Cardiac muscle cell (in vitro differentiated cells and primary cell): Measurements from ENCODE around the gene MAST3. TPM values are rescaled to one million over a fixed set of nuclear protein-coding genes. Genes with fewer than 3 reads are reported as not detected.

Source experiments
- DNase-seq, 2 donors: peaks; one replicate each; pipeline versions ENCODE4 v3.0.0 to v3.0.0-alpha.2; 2010 to 2017; ENCODE audit warnings: low read depth in 1 of 2, low spot score in 1 of 2
- H3K27ac ChIP-seq: fragments of 200-600 bp; sonication (generic); 2 replicates; pipeline ENCODE4 v1.5.1; 2016
- H3K27me3 ChIP-seq: fragments of 200-600 bp; sonication (generic); 2 replicates; pipeline ENCODE4 v1.6.0; 2016; ENCODE audit warnings: control low read depth
- H3K36me3 ChIP-seq: fragments of 200-600 bp; sonication (generic); 2 replicates; pipeline ENCODE4 v1.5.1; 2016; ENCODE audit warnings: control low read depth
- H3K4me1 ChIP-seq: fragments of 200-600 bp; sonication (generic); 2 replicates; pipeline ENCODE4 v1.8.1; 2017; ENCODE audit warnings: low read depth, mild to moderate bottlenecking, mixed run types
- H3K4me3 ChIP-seq: fragments of 200-600 bp; sonication (generic); 2 replicates; pipeline ENCODE4 v1.5.1; 2016; ENCODE audit warnings: mild to moderate bottlenecking
- H3K9me3 ChIP-seq: fragments of 200-600 bp; sonication (generic); 2 replicates; pipeline ENCODE4 v1.5.1; 2017; ENCODE audit warnings: low read depth, mild to moderate bottlenecking, control low read depth
- CTCF ChIP-seq: IDR thresholded peaks from 2 replicates; pipeline ENCODE4 v1.5.1; 2012; ENCODE audit warnings: low read depth, mild to moderate bottlenecking, low read length
- polyA plus RNA-seq: library from polyadenylated mRNA; unstranded; fragments of >200 nt; fragmentation: Nextera tagmentation; extraction: Ambion mirVana; gene quantifications from 2 replicates; pipeline ENCODE4 v1.2.1, GENCODE V29; 2016
- total RNA-seq: library from RNA; depleted of rRNA; stranded (reverse); fragments of >200 nt; gene quantifications from 2 replicates; pipeline ENCODE4 v1.2.3, GENCODE V29; 2016

The MAST3 gene
- total and polyA plus RNA-seq, 2 experiments from 2014 or later, result 5.5 to 8.1 TPM

GRCh38 chr19:18109341-18109732, 11.8 kb downstream of the MAST3 start:
- no peaks in the 10 kb centered on the region for H3K9me3 ChIP-seq
- no peaks in the 10 kb centered on the region for H3K36me3 ChIP-seq
- H3K4me3 ChIP-seq, result peak overlapping the region; percentile 75
- no peaks in the 10 kb centered on the region for H3K27me3 ChIP-seq
- no peak for DNase-seq
- no peak for TF ChIP-seq CTCF
- no peaks in the 10 kb centered on the region for H3K4me1 ChIP-seq
- H3K27ac ChIP-seq, result no peak overlapping the region

- H3K4me3 ChIP-seq, result peak overlapping the region; percentile 75
- H3K27ac ChIP-seq, result no peak overlapping the region
- H3K9me3 ChIP-seq, result no peaks in the 10 kb centered on the region
- H3K4me1 ChIP-seq, result no peaks in the 10 kb centered on the region
- no peaks in the 10 kb centered on the region for H3K27me3 ChIP-seq
- no peak for TF ChIP-seq CTCF
- peak in 1 of 2 donors; percentile 62 for DNase-seq
- no peaks in the 10 kb centered on the region for H3K36me3 ChIP-seq
Observed at GRCh38 chr19:18109733-18110608, 12.4 kb downstream of the MAST3 start.

- H3K27me3 ChIP-seq, result no peaks in the 10 kb centered on the region
Observed at GRCh38 chr19:18110609-18111232, 13.1 kb downstream of the MAST3 start.

GRCh38 chr19:18112989-18113478, 15.5 kb downstream of the MAST3 start:
- H3K4me3 ChIP-seq, result no peak overlapping the region
- H3K27me3 ChIP-seq, result no peaks in the 10 kb centered on the region
- no peaks in the 10 kb centered on the region for H3K9me3 ChIP-seq
- H3K27ac ChIP-seq, result no peak overlapping the region
- peak; percentile 96 for TF ChIP-seq CTCF
- H3K36me3 ChIP-seq, result no peaks in the 10 kb centered on the region
- DNase-seq, result peak; percentile 88 to 89
- no peaks in the 10 kb centered on the region for H3K4me1 ChIP-seq

More at GRCh38 chr19:18110609-18111232, 13.1 kb downstream of the MAST3 start:
- Histone ChIP-seq H3K9me3 (no peaks in the 10 kb centered on the region), H3K27ac (no peak overlapping the region), H3K4me1 (no peaks in the 10 kb centered on the region), H3K36me3 (no peaks in the 10 kb centered on the region), H3K4me3 (peak overlapping the region; percentile 75)
- TF ChIP-seq CTCF, result no peak
- DNase-seq, result no peak

GRCh38 chr19:18113827-18114226, 16.2 kb downstream of the MAST3 start:
- TF ChIP-seq CTCF, result no peak

More at GRCh38 chr19:18113827-18114226, 16.2 kb downstream of the MAST3 start:
- H3K36me3 ChIP-seq, result no peaks in the 10 kb centered on the region
- no peaks in the 10 kb centered on the region for H3K4me1 ChIP-seq
- no peak overlapping the region for H3K4me3 ChIP-seq
- no peak overlapping the region for H3K27ac ChIP-seq
- DNase-seq, result no peak
- no peaks in the 10 kb centered on the region for H3K27me3 ChIP-seq
- H3K9me3 ChIP-seq, result no peaks in the 10 kb centered on the region
